ENCODE results near the gene PLAAT1.

- TF ChIP-seq CTCF (IDR thresholded peaks at IDR 0.05): no peak
- no peak for TF ChIP-seq POLR2A (IDR thresholded peaks at IDR 0.05)
- TF ChIP-seq POLR2AphosphoS5 (IDR thresholded peaks at IDR 0.05): no peak
- TF ChIP-seq EP300 (IDR thresholded peaks at IDR 0.05): no peak
Measured at GRCh38 chr3:193207290-193208273, 33.4 kb upstream of the PLAAT1 start.
